ENCODE results near the gene CDV3.

DNA sequence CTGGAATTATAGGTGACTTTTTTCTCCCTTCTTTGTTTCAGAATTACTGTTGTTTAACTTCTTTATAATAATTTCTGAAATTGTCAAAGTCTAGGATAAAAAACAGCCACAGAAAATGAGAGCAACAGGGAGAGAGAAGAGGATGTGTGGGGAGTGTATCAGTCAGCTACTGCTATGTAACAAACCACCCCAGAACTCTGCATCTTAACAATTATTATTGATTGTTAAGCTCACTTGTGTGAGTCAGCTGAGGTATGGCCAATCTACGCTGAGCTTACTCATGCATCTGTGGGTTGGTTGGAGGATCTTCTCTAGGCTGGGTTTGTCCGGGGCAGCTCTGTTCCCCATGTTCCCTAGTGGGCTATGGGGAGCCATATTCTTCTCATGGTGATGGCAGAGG lies 43.7 kb upstream of the CDV3 start:
- no peak for TF ChIP-seq POLR2A (IDR thresholded peaks at IDR 0.05)
- no peak for TF ChIP-seq CTCF (IDR thresholded peaks at IDR 0.05)
